IPS DF 4.7 (cell line): ENCODE measurements around the gene PHF21A.
"Not testable (repeated sequence)": the region's sequence is repeated elsewhere in the genome, so short reads cannot be mapped to it uniquely, and the experiment has no call there.

Source experiments
- DNase-seq: peaks from one replicate; pipeline ENCODE4 v3.0.0-alpha.2; 2013; ENCODE audit warnings: low spot score; ENCODE audit errors: extremely low read depth

PHF21A gene

DNA sequence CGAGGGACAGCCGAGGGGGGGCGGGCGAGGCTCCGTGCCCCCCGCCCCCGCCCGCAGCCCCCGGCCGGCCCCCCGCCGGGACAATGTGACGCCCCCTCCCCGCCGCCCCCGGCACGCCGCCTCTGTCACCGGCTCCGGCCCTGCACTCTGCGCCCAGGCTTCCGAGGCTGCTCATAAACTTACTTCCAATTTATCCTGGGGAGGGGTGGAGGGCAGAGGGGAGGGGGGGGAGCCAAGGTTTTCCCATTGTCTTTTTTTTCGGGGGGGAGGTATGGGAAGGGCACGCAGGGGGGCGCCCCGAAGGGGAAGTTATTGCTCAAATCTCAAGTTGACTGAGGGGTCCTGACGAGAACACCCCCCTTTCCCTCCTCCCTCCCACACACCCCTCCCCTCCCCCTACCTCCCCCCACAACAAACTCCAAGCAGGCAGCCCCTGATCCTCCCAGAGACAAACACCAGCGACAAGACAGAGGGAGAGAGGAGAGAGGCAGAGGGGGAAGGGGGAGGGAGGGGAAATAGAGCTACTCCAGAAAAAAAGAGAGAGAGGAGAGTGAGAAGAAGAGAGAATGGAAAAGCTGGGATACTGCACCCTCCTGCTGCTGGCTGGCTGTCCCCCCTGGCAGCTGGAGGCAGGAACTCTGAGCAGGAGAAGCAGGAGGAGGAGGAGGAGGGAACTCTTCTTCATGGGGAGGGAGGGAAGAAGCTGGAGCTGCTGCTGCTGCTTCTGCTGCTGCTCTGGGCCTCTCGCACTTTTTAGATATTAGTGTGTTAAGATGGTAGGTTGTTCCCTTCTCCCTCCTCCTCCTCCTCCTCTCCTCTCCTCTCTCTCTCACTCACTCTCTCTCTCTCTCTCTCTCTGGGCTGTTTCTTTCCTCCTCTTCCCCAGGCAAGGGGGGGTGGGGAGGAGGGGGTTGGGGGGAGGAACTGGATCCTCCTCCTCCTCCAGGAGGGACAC lies 631 bp downstream of the PHF21A start:
- DNase-seq = peak; percentile 64

DNA sequence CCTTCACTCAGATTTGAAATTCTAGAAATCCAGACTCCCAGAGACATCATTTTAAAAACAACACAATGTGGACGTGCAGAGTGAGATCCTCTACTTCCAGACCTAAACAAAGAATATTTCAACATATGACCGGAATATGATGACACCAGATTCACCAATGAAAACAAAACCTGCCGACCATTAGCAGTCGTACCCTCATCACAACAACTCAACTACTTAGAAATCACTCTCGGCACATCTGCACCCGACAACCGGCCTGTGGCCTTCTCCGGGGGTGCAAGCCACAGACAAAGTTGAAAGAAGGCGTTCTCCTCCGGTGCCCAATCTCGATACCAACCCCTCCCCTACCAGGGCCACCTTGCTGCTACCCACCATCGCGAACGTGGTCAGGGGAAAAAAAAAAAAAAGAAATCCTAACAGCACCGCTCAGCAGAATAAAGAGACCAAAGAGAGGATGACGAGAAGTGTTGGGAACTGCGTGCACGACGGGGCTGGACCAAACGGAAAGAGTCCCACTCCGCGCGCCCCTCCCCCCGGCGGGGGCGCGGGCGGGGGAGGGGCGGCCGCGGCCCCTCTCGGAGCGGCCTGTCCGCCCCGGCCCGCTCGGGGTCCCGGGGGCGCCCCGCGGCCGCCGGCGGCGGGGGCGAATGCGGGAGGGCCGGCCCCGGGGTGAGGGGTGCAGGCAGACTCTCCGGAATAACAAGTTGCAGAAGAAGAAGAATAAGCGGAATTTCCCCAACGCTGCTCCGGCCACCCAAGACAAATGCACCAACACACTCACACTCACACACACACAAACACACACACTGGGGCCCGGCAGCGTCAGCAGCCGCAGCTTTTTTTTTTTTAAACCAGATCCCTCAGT lies 1.7 kb downstream of the PHF21A start:
- no peak for DNase-seq

DNA sequence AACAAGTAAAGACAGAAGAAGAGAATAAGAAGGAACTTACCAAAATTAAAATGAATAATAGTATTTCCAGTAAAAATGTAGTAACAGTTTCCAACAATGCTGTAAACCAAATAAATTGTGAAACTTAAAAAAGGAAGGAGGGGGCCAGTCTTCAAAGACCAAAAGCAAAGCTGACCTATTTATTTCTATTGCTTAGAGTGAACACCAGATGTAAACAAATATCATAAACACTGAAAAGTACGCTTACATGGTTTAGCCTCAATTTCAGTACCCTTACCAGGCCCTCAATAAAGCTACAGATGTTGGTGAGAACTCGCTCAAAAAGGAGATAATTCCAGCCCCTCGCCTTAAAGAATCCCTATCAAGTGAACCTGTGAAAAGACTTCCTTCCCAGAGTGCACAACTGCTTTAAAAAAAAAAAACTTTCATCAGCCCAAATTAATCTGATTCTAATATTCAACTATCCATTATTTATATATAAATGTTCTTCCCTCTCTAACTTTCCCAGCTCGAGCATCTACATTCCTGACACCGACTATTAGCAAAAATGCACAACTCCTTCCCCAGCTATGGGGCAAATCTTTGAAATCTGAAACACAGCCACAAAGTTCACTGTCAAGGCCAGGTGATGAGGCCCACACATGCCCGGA lies 2.4 kb downstream of the PHF21A start:
- DNase-seq = no peak

DNA sequence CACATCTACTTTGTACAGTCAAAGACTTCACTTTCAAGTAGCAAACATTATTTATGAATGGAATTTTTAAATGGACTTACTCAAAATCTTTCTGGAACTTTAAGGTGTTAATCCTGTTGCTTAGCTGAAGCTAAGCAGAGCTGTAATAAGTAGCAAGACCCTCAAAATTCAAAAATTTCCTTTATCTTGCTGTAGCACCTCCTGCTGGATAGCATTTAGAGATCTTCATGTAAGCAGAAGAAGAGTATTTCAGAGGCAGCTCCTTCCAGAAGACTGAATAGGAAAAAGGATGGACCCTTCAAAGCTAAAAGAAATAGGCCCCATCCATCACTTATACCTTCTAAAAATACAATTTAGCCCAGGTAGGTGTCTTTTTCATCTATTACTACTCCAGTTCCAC lies 3.4 kb downstream of the PHF21A start:
- no peak for DNase-seq

DNA sequence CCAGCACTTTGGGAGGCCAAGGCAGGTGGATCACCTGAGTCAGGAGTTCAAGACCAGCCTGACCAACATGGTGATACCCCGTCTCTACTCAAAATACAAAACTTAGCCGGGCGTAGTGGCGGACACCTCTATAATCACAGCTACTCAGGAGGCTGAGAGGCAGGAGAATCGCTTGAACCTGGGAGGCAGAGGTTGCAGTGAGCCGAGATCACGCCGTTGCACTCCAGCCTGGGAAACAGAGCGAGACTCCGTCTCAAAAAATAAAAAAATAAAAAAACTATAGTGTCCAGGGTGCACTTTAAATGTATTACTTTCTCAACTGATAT lies 4.6 kb downstream of the PHF21A start:
- DNase-seq = not testable (repeated sequence)

DNA sequence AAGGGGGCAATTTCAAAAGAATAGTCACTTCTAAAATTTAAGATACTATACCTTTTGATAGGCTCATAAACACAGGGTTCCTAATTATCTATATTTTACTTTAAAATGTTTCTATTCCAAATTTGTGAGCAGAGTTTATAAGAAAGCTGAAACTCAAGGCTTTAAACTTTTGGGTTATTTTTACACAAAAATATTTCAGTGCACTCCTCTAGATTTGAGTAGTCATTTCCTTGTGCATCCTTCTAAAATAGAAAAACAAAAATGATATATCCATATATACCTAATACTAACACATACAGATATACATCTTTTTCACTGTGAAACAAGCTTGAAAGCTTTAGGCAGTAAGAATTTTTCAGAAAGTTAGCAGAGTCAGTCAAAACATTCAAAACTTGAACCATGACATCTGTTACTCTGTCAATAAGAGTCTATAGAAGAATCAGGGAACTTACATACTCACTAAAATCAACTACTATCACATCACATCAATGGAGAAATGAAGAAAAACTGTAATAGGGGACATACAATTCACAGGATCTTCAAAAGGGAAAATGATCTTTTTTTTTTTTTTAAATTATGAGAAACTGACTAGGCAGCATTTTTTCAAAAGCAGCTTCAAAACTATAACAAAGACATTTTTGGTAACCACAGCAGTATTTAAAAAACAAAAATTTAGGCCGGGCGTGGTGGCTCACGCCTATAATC lies 5.1 kb downstream of the PHF21A start:
- no peak for DNase-seq

DNA sequence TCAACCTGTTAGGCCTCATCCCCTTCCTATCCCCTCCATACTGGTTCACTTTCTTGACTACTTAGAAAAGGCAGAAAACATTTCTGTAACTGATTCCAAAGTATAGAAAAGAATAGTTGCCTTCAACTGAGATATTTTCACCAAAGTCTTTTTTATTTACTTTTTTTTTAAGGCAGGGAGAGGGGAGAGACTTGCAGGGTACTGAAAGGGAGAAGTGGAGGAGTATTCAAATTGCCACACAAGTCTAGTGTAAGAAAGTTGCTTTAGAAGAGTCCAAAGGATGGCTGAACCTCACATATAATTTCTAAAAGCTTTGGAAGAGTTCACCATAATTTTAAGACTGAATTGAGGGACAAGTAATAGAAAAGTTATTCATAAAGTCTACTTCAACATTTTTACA lies 6.3 kb downstream of the PHF21A start:
- no peak for DNase-seq

DNA sequence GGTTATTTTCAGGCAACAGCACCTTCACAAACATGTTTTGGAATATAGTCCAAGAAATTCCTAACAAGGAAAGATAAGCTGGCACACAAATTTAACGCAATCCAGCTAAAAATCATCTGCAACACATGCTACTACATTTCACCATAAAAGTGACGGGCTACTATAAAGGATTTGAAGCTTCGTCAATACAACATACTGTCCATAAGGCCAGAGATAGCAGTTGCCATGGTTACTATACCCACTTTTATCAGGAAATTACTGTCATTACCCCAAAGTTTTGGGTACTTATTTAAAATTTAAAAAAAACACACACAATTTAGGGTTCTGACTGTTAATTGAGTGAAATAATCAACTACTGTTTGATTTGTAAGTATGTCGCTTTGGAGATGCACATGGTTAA lies 6.9 kb downstream of the PHF21A start:
- DNase-seq = no peak

DNA sequence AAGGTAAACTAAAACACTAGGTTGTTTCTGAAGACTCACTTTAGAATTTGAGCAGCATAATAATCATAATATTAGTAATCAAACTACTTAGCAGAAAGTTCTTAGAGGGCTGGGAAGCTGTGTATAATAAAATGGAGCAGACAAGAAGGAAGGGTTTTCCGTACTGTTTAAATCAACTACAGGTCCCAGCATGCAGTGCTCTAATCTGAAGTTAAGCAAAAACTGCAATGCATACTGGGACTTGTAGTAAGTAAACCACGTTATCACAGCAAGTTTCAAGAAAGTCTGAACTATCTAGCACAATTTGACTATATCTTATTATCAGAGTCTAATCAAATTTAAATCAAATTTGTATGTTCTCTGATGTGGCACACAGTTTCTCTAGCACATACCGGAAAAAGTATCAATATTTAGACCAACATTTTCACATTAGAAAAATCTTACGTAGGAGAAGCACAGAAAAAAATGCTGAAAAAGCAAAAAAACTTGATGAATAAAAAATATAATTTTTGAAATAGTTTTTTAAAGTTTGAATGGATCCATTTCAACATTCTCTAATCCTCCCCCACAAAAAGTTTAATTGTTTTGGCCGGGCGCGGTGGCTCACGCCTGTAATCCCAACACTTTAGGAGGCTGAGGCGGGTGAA lies 8.2 kb downstream of the PHF21A start:
- DNase-seq = no peak

DNA sequence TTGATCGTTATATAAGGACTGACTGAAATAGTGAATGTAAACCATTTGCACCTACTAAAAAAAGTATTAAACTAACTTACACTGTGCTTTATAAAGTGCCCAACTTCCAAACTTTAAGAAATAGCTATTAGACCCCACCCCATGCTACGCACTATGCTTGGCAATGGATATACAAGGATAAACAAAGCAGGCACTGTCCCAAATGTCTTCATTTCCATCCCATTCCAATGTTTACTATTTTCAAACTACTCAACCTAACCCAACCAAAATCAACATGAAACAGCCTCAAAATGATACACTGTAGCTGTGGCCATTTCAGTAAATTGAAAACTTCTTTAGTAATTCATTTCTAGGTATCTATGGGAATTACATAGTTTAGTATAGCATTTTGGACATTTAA lies 12.5 kb downstream of the PHF21A start:
- DNase-seq = no peak

DNA sequence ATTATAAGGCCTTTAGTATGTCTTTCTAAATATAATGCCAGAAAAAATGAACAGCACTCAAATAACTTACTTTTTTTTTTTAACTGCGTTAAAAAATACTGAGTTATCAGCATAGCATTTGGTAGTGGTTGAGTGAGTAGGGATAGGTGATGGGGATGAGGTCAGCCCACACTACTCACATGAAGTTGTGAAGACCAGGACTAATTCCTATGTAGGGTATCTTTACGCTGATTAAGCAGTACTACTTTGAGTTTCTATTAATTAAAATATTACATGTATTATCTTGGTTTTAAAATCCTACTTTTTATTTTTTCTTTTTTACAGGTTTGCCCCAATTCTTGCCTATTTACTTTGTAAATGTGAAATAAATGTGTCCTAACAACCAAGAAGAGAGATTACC lies 13.5 kb downstream of the PHF21A start:
- DNase-seq = no peak

DNA sequence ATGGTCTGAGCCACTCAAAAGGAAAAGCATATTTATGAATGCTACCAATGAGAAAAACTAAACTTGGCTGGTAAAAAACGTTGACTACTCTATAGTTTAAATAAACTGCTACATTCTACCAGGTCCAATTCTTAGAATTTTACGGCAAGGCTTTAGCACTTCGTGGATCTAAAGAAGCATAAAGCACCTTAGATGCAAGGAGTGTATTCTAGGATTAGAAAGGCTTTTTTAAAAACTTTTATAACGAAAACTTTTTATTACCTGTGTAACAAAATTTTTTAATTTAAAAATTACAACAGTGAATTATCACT lies 13.9 kb downstream of the PHF21A start:
- no peak for DNase-seq

DNA sequence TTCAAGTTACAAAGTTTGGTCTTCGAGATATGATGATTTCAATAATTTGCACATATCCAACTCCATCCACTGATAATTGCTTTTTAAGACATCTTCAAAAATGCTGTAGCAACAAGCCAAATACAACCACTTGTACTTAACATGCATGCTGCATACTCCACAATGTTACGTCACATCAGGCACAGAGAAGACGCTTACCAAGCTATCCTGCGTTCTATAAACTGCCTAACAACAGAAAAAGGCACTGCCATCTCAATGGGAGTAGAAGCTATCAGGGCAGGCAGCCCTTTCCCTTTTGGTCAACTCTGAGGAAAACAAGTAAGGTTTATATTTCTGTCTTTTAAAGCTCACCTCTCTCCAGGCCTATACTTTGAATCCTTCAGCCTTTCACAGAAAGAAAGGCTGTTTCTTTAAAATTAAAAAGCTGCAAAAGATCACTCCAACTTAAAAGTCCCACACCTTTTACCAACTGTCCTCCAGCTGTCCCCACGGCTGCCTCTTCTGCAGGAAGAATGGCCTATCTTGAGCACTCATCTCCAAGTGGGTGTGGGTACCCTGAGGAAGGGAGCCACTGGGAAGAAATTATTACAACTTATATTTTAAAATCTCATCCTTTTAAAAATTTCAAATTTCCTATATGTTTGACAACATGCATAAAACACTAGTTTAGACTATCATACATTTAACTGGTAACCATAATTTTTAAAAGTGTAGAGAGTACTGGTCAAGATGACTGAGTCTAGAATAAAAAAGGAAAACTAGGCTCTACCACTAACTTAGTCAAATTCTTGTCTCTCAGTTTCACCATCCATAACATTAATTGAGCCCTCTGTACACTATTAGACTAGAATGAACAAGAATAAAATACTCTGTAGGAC lies 14.5 kb downstream of the PHF21A start:
- DNase-seq = no peak

DNA sequence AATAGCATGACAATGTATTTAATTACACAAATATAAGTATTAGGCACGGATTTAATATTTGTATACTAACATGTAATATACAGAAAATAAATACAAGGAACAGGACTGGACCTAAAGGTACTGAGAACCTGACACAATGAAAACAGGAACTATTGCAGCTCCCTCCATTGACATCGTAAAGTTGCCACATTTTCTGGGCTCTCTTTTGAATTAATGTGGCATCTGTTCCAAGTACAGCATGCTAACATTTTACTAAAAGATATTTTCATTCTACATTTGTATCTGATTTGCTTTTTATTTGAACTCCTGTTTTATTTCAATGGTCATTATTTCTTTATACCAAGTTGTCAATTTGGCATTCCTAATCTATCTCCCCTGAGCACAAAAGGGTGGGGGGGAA lies 15.3 kb downstream of the PHF21A start:
- no peak for DNase-seq

DNA sequence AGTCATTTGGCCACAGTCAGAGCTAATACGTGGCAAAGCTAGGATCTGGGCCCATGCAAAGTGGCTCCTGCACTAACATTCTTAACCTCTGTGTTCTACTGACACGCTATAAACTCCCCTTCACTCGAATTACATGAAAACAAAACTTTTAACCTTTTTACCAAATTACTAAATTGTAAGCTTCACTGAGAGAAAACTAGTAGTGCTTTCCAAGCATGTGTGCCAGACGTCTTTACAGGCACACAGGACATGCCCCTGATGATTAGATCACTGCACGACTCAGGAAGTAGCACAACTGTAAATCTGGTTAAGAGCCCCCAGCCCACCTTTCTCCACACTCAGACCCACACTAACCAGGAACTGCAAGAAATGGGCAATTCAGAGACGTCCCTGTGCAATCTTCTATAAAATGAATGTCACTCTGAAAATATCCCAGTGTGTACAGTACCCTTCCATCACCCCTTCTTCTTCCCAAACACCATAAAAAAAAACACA lies 16.1 kb downstream of the PHF21A start:
- no peak for DNase-seq

DNA sequence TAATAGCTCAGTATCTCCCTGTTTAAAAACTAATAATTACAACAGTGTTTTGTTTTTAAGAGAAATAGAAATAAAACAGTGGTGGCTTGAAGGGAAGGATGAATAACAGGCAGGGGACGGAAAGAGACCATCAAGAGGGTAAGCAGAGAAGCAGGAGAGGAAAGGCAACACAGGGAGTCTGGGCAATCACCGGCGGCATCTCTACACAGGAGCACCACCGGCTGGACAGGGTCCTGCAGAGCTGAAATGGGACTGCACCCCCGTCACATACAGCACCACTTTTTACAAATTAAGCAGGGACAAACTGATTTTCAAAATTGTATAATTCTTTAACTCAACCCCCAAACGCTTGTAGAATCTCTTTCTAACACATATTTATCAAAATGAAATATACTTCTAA lies 18.4 kb downstream of the PHF21A start:
- DNase-seq = no peak

DNA sequence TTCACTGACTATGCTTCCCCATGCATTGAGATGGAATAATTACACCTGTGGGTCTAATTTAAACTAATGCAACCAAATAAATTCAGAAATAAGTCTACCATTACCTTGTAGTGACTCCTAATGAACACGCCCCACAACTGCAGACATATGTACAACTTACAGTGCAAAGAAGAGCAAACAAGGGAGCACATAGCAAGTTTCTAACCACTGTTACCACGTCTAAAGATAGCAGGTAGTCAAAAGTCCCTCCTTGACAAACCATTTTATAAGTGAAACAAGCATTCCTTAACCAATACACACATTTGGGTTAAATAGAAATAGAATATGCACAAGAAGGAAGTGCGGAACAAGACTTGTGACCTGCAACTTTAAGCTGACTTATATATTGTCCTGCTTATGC lies 20.6 kb downstream of the PHF21A start:
- no peak for DNase-seq

DNA sequence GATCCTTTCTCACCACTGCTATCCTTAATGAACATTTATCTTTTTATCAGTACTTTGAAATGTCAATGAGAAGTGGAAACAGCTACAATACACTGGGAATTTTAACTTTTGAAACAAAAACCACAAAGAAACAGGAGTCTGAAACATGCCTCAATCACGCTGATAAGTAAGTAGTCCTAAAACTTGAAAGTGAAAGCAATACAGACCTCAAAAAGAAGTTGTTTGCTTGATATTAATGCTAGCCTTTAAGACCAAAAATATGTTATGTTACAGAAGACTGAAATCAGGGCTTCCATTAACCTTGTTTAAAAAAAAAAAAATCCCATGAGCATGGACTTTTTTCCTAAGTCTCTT lies 21.3 kb downstream of the PHF21A start:
- DNase-seq = no peak

DNA sequence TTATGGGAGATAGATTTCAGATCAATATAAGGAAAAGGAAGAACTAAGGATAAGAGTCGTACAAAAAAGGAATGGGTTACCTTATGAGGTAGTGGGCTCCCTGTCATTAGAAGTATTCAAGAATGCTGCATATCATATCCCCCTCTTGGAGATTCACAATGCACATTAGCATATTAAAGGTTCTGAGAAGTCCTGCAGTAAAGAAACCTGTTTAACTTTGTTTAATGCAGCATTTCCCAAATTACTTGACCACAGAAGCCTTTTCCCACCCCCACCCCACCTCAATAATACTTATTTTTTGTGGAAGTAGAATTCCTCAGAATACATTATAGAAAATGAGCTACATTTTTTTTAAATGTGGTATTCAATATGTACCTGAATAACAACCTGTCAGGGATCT lies 30.9 kb downstream of the PHF21A start:
- DNase-seq = no peak

DNA sequence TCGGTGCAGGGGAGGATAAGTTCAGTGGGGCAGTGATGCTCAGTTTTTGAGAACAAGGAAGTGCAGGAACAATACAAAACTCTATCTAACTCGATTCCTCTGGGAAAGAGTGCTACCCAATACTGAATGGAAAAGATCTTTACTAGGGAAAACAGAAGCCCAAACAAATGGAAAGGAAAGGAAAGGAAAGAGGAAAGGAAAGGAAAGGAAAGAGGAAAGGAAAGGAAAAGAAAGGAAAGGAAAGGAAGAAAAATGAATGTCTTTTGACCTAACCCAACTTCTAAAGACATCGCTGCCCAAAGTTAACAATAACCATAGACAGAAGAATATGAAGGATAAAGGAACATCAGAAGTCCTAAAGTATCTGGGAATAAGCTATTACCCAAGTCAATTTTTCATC lies 41.6 kb downstream of the PHF21A start:
- no peak for DNase-seq
